GM10847 (cell line): ENCODE results near the gene TBC1D22A.

Source experiments
- POLR2A ChIP-seq: IDR thresholded peaks from 2 replicates; pipeline ENCODE4 v1.6.1; 2011; ENCODE audit not compliant: insufficient read length; ENCODE audit errors: extremely low read depth

The TBC1D22A gene

GRCh38 chr22:46748206-46748907 lies 14.1 kb upstream of the TBC1D22A start:
- no peak for TF ChIP-seq POLR2A

- no peak for TF ChIP-seq POLR2A
Measured at GRCh38 chr22:46748908-46749675, 13.4 kb upstream of the TBC1D22A start.

GRCh38 chr22:46749682-46750529 lies 12.5 kb upstream of the TBC1D22A start:
- TF ChIP-seq POLR2A = no peak

GRCh38 chr22:46750530-46750800 lies 12.0 kb upstream of the TBC1D22A start:
- TF ChIP-seq POLR2A = no peak

GRCh38 chr22:46750863-46751443 lies 11.5 kb upstream of the TBC1D22A start:
- no peak for TF ChIP-seq POLR2A

GRCh38 chr22:46752286-46752987 lies 10.0 kb upstream of the TBC1D22A start:
- no peak for TF ChIP-seq POLR2A

- no peak for TF ChIP-seq POLR2A
Measured at GRCh38 chr22:46752988-46753310, 9.5 kb upstream of the TBC1D22A start.

- TF ChIP-seq POLR2A = no peak
Measured at GRCh38 chr22:46753360-46753759, 9.1 kb upstream of the TBC1D22A start.

GRCh38 chr22:46753761-46754109 lies 8.7 kb upstream of the TBC1D22A start:
- TF ChIP-seq POLR2A = no peak

- no peak for TF ChIP-seq POLR2A
Measured at GRCh38 chr22:46754110-46754799, 8.2 kb upstream of the TBC1D22A start.

- no peak for TF ChIP-seq POLR2A
Measured at GRCh38 chr22:46754826-46755225, 7.6 kb upstream of the TBC1D22A start.

GRCh38 chr22:46755525-46755924 lies 6.9 kb upstream of the TBC1D22A start:
- no peak for TF ChIP-seq POLR2A

- no peak for TF ChIP-seq POLR2A
Measured at GRCh38 chr22:46756097-46756496, 6.4 kb upstream of the TBC1D22A start.

GRCh38 chr22:46757104-46757503 lies 5.3 kb upstream of the TBC1D22A start:
- TF ChIP-seq POLR2A = no peak

- no peak for TF ChIP-seq POLR2A
Measured at GRCh38 chr22:46758121-46758520, 4.3 kb upstream of the TBC1D22A start.
